NB4 (cell line): Measurements from ENCODE around the gene FANCB.

Source experiments
- DNase-seq: peaks from one replicate; pipeline ENCODE4 v3.0.0; 2010; ENCODE audit warnings: low read depth
- H3K4me3 ChIP-seq: one replicate; pipeline ENCODE4 v1.5.1; 2011; ENCODE audit warnings: mild to moderate bottlenecking, low read depth, low read length, moderate library complexity
- MYC ChIP-seq: IDR thresholded peaks from 2 replicates; pipeline ENCODE4 v1.6.1; 2011; ENCODE audit warnings: low read depth, low read length
- POLR2A ChIP-seq: IDR thresholded peaks from 2 replicates; pipeline ENCODE4 v1.6.1; 2011; ENCODE audit warnings: mild to moderate bottlenecking; ENCODE audit not compliant: insufficient read length; ENCODE audit errors: extremely low read depth
- TF ChIP-seq, protein P1 (sequence below): IDR thresholded peaks from 2 replicates; pipeline ENCODE4 v1.6.1; 2011; ENCODE audit warnings: low read depth, low read length
- TF ChIP-seq, protein P2 (sequence below): IDR thresholded peaks from one replicate; pipeline ENCODE4 v1.5.1; 2012; ENCODE audit warnings: low read depth, low read length

The FANCB gene

DNA sequence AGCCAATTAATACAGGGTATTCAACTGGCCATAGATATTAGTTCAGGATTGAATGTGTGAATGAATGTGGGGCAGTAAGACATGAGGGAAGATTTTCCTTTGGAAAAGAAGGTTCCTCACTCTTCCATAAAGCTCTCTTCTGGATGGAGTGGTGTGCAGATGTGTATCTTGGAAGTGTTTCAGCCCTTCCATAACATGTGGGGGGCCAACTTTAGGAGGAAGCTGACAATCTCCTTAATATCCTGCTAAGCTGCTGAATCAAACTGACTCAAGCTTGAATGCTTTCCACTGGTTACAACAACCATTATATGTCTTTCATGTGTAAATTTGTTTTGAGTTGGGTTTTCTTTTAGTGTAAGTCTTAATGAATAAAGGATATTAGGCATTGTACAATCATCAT is 40.3 kb downstream of the FANCB start:
- no peak for DNase-seq
- TF ChIP-seq, protein P1, sequence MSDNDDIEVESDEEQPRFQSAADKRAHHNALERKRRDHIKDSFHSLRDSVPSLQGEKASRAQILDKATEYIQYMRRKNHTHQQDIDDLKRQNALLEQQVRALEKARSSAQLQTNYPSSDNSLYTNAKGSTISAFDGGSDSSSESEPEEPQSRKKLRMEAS, result no peak
- no peak for TF ChIP-seq MYC
- TF ChIP-seq, protein P2, sequence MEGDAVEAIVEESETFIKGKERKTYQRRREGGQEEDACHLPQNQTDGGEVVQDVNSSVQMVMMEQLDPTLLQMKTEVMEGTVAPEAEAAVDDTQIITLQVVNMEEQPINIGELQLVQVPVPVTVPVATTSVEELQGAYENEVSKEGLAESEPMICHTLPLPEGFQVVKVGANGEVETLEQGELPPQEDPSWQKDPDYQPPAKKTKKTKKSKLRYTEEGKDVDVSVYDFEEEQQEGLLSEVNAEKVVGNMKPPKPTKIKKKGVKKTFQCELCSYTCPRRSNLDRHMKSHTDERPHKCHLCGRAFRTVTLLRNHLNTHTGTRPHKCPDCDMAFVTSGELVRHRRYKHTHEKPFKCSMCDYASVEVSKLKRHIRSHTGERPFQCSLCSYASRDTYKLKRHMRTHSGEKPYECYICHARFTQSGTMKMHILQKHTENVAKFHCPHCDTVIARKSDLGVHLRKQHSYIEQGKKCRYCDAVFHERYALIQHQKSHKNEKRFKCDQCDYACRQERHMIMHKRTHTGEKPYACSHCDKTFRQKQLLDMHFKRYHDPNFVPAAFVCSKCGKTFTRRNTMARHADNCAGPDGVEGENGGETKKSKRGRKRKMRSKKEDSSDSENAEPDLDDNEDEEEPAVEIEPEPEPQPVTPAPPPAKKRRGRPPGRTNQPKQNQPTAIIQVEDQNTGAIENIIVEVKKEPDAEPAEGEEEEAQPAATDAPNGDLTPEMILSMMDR, result no peak
- TF ChIP-seq POLR2A, result no peak
- H3K4me3 ChIP-seq, result no peak overlapping the region

DNA sequence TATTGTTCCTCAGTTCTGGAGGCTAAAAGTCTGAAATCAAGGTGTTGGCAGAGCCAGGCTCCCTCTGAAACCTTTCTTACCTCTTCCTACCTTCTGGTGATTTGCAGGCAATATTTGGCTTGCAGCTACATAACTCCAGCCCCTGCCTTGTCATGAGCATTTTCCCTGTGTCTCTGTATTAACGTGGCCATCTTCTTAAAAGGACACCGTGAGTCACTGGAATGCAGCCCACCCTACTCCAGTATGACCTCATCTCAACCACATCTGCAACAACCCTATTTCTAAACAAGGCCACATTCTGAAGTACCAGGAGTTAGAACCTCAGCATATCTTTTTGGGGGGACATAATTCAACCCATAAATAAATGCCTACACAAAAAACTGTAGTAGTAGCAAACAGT is 40.7 kb downstream of the FANCB start:
- DNase-seq, result no peak
- no peak overlapping the region for H3K4me3 ChIP-seq
- no peak for TF ChIP-seq MYC
- TF ChIP-seq, protein P2, result no peak
- TF ChIP-seq, protein P1, result no peak
- TF ChIP-seq POLR2A, result no peak

DNA sequence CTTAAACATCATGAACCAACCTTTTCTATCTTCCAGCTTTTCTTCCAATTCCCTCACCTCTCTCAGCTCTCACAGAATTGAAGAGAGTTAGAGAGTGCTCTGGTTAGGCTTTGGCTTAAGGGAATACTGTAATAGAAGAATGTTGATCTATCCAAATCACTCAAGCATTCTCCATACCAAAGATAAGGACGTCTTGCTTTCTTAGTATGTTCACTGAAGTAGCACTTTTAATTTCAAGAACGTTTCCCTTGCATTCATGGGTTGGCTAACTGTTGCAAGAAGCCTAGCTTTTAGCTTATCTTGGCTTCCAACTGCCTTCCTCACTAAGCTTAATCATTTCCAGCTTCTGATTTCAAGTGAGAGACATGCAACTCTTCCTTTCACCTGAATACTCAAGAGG is 43.2 kb downstream of the FANCB start:
- DNase-seq, result no peak
- TF ChIP-seq POLR2A (no peak), MYC (no peak)
- TF ChIP-seq, protein P1, result no peak
- TF ChIP-seq, protein P2, result no peak
- H3K4me3 ChIP-seq, result no peak overlapping the region

DNA sequence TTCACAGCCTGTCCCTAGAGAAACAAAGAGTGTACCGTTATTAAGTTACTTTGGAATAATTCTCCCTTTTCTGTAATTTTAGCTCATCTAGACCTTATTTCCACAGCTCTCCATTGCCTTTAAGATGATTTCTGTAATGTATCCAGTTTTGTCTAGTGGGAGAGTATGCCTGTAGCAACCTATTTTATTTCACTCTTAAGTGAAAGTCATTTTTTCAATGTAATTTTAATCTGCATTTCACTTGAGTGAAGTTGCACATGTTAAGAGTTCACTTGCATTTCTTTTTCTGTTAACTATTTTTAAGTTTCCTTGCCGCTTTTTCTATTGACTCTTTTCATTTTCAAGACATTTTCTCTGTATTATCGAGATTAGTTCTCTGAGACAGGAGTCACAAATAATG is 46.5 kb downstream of the FANCB start:
- H3K4me3 ChIP-seq, result no peak overlapping the region
- no peak for DNase-seq
- TF ChIP-seq POLR2A (no peak), MYC (no peak)
- TF ChIP-seq, protein P2, result no peak
- TF ChIP-seq, protein P1, result no peak

DNA sequence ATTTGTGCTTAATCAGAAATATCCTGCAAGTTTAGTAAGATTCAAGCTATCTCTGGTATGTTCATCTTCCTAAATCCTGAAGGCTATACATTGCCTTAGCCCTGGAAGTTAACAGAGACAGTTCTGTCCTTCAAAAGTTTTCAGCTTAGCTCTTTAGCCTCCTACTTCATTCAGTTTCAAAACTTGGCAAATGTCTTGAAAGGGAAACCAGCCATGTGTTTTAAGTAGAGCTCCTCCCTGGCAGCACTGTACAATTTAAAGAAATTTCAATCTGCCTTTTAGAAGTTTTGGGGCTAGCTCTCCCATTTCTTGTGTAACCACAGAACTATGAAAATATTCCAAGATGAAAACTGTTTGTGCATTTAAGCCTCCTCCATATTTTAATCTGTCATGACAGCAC is 47.0 kb downstream of the FANCB start:
- H3K4me3 ChIP-seq, result no peak overlapping the region
- DNase-seq, result no peak
- TF ChIP-seq MYC (no peak), POLR2A (no peak)
- TF ChIP-seq, protein P1, result no peak
- TF ChIP-seq, protein P2, result no peak

DNA sequence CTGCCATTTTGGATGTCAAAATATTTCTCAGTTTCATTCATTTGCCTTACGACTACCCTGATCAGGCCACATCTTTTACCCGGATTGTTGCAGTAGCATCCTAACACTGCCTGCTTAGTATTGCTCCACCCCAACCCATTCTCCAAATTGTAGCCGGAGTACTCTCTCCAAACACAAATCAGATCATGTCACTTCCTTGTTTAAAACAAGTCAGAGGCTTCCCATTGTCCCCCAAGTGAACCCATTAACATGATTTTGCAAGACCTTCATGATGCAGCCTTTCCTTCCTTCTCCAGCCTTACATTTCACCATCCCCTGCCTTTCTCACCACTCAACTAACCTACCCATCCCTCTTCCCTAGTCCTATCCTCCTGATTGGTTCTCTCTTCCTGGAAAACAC is 53.1 kb downstream of the FANCB start:
- TF ChIP-seq MYC (no peak), POLR2A (no peak)
- TF ChIP-seq, protein P1, result no peak
- TF ChIP-seq, protein P2, result no peak
- no peak for DNase-seq
- H3K4me3 ChIP-seq, result no peak overlapping the region
